Measurements from ENCODE around the gene MED4.
A peak's percentile ranks its signal among the peaks of the same experiment; 100 is the strongest.

Gene MED4, protein sequence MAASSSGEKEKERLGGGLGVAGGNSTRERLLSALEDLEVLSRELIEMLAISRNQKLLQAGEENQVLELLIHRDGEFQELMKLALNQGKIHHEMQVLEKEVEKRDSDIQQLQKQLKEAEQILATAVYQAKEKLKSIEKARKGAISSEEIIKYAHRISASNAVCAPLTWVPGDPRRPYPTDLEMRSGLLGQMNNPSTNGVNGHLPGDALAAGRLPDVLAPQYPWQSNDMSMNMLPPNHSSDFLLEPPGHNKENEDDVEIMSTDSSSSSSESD

DNA sequence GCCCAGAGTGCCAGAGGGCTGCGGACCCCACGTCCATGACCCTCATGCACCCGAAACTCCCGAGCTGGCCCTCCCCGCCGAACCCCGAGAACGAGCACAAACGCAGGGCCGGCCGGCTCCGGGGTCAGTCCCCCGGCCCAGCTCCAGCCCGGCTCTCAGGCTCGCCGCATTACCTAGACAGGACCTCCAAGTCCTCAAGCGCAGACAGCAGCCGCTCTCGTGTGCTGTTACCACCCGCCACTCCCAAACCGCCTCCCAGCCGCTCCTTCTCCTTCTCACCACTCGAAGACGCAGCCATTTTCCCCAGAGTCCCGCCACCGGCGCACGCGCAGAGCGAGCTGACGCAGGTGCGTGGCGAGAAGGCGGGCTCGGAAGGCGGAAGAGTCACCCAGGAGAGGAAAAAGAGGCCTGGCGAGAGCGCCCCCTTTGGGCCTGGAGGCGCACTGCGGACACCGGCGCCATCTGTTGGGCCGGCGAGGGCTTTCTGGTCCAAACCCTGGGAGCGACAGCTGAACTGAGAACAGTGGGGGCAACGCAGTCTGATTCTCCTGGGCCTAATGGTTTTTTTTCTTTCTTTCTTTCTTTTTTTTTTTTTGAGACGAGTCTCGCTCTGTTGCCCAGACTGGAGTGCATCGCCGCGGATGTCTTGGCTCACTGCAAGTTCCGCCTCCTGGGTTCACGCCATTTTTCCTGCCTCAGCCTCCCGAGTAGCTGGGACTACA, at the start of gene MED4:
Gene MED4 (minus strand): TSS at position 324 of the 722 bp plus-strand sequence. CDS start 26 bp downstream, at position 298.
- DNase-seq (ENCODE audit: extremely low read depth in 1 of 2, low read depth in 1 of 2): peak; percentile 91 to 95

DNA sequence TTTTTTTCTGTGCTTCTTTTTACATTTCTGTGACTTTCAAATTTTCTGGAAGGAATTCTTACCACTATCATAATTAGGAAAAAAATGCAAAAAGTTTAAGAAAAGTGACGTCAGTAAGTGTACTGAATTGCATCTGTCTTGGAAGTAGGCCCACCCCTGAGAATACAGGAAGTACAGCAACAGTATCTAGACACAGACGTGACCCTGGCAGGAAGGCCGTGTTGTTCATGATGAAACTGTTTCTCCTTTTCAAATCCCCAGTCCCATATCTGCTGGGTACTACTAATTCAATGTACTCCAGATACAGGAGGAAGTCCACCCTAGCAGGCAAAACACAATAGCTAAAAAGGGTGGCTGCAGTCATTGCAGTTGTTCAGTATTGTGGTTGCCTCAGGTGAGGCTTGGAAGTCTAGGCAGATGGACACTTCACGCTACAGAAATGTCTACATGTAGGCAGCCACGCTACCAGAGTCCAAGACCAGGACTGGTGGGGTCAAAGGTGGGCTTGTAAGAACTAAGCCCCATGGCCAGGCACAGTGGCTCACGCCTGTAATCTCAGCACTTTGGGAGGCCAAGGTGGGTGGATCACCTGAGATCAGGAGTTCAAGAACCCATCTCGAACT, 49.6 kb upstream of the MED4 start:
- DNase-seq (ENCODE audit: extremely low read depth in 1 of 2, low read depth in 1 of 2): no peak

DNA sequence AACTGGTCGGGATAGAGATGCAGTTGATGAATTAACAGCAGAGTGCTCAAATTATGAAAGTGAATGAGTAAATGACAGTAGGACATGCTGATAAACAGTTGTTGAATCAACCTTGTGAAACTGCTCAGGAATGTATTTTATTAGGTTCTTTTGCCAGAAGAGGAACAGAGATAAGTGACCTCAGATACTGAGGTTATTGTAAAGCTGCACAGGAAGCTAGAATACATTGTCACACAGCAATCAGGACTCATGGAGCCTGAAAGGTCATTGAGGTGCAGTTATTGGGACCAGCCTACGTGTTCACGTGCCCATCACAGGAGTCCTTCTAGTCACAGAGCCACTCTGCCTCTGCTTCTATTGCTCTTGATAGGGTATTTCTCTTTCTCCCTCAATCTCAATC, 47.5 kb upstream of the MED4 start:
- no peak for DNase-seq (ENCODE audit: extremely low read depth in 1 of 2, low read depth in 1 of 2)

DNA sequence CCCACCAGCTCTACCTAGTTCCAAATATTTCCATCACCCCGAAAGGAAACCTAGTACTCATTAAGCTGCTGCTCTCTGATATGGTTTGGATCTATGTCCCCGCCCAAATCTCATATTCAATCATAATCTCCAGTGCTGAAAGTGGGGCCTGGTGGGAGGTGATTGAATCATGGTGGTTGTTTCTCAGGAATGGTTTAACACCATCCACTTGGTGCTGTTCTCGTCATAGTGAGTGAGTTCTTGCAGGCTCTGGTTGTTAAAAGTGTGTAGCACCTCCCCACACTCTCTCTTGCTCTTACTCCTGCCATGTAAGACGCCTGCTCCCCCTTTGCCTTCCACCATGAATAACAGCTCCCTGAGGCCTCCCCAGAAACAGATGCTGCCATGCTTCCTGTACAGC, 43.4 kb upstream of the MED4 start:
- DNase-seq (ENCODE audit: extremely low read depth in 1 of 2, low read depth in 1 of 2): peak in 1 of 2 donors; percentile 26

DNA sequence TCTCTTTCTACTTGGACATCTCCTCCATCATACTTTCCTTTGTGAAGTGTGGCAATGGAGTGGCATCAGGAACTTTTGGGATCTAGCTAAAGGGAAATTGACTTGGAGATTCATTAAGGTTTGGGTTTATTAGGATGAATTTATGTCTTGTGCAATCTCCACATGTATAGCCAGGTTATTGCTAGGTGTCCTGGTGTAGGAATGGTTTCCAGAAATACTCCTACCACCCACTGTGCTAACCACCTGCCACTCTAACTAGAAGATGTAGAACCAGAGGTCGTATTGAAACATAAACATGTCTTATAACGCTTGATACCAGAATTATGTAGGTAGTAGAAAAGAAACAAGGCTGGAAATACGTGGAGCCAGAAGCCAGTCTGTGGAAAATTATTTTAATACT, 38.1 kb upstream of the MED4 start:
- DNase-seq (ENCODE audit: extremely low read depth in 1 of 2, low read depth in 1 of 2): no peak

DNA sequence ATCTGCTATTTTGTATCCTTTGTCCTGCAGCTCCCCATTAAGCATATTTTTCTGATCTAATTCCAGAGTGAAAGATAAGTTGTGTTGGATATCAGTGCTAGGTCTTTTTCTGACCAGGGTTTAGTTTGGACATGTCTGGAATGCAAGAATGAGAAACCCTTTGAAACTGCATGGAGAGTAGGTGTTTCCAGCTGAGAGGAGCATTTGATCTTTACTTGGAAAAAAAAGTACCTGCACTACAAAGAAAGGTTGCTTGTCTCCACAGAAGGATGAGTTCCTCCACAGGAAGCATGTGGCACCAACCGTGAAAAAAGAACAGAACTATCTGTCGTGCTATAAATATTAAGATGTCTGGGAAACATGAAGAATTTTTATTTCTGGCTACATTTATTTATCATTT, 36.6 kb upstream of the MED4 start:
- DNase-seq (ENCODE audit: extremely low read depth in 1 of 2, low read depth in 1 of 2): no peak

DNA sequence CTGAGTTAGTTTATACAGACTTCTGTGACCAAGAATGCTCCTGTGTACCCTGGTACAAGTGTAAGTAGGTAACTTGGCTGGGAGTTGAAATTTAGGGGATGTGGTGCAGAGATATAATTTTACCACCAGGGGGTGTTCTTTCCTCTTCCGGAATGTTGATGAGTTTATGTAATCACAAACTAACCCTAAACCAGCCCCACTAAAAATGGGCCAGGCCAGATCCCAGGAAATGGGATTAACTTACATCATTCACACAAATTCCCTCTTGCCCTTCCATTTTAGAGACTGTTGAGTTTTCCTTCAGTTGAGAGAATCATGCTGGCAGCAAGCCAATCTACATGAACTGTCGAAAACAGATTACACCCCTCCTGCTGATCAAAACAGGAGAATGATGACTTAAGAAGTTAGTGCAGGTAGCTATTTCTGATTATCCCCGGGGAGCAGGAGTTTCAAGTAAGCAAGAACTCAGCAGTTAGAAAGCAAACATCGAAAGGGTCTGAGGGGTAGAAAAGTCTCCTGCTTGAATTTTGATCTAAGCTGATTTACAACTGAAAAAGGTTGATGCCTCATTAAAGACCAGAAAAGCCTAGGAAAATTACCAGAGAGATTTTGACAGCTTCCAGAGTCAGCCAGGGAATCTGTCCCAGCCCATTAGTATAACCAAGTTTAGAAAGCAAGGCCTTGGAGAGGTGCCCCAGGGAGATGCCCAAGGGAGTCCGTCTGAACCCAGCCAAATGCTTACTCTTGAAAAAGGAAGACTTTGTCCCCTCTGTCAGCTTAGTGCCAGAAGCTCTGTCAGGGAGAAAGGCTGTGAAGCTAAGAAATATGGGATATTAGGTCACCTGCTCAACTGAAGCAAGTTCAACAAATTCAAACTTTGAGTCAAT, 32.3 kb upstream of the MED4 start:
- no peak for DNase-seq (ENCODE audit: extremely low read depth in 1 of 2, low read depth in 1 of 2)

DNA sequence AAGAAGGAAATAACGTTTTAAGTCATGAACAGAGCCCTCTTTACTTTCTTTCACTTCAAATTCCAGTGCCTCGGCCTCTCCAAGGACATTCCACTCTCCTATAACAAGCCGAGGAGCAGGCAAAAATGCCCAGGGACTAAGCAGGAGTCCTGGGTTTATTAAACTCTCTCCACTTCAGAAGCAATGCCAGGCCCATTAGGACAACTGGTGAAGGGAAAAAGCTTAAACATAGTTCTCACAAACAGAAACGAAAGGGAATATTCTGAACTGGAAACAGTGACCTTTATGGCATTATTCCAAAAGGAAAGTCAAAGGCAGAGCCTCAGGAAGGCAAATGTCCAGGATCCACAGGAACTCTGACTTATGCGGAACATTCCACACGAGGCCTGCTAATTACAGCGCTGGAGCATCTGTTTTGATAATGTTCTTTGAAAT, 30.9 kb upstream of the MED4 start:
- no peak for DNase-seq (ENCODE audit: extremely low read depth in 1 of 2, low read depth in 1 of 2)

DNA sequence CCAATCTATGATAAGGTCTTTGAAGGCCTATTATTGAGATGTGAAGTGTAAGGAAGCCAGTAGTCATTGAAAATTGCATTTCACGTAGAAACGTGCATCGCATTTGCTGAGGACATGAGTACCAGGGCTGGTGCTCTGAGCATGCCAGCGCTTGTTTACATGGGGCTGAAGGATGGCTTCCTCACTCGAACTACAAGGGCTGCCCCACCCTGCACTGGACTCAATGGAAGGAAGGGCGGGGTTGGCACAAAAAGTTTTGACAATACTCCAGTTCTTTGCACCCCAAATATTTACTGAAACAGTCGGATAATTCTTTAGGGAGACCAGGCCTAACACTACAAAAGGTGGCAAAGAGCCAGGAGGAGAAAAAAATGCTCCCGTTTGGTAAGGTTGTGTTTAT, 28.9 kb upstream of the MED4 start:
- DNase-seq (ENCODE audit: extremely low read depth in 1 of 2, low read depth in 1 of 2): no peak

DNA sequence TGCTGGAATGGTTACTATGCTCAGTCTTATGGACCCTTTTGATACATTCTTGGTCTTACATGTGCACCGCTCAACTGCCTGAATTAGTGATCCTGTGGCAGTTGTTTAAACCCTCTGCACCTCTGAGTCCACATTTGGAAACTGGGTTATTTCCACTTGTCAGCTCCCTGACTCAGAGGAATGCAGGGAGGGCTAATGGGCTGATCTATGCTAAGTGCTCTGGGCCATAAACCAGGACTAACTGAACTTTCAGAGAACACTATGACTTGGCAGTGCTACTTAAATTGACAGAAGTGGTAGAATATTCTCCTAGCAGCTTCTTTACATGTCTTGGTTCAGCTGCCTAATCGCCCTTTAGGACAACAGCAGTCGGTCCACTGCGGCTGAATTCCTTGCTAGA, 26.8 kb upstream of the MED4 start:
- DNase-seq (ENCODE audit: extremely low read depth in 1 of 2, low read depth in 1 of 2): no peak

DNA sequence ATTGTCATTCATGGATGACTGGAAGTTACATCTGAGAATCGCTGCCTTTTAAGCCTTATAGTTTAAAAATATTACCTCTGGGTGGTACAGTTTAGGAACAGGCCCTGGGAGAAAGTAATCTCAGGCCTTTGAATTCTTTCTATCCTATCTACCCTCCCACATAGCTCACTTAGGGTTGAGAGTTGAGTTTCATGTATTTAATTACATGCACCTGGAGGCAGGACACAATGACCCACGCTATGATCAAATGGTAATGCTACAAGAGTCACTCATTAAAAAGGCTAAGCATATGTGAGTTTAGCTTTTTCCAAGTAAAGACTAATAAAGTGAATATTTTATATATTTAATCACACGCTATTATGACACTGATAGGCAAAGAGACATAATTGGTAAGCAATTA, 25.3 kb upstream of the MED4 start:
- no peak for DNase-seq (ENCODE audit: extremely low read depth in 1 of 2, low read depth in 1 of 2)

DNA sequence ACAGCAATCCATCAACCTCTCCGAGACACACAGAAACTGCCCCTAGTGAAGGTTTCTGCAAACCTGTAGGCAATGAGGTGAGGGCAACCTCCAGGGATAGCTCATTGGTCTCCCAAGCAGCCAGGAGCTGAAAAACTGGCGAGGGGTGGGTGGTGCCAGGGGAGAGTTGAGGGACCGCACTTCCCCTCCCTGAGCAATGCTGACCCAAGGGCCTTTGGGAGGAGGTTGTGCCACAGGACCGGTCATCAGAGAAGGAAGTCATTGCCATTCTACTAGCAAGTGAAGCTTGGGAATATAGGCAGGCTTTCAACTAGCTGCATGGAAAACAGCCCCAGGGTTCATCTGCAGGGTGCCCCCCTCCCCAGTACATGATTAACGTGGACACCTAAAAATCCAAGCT, 23.1 kb upstream of the MED4 start:
- no peak for DNase-seq (ENCODE audit: extremely low read depth in 1 of 2, low read depth in 1 of 2)

DNA sequence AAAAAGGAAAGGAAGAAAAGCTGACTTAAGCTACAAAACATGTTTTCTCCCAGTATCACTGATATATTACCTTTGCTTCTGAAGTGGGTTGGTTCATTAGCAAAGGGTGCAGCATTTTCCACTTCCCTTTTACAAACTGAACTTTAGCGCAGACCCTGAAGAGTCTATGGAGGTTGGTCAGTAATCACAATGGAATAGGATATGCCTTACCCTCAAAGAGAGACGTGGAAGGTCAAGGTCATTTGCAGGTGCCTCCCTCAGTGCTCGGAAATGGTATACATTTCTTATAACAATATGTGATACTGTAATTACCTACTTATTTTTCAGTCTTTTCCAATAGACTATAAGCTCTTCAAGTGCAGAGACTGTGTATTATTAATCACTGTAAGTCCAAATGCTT, 21.9 kb upstream of the MED4 start:
- no peak for DNase-seq (ENCODE audit: extremely low read depth in 1 of 2, low read depth in 1 of 2)

DNA sequence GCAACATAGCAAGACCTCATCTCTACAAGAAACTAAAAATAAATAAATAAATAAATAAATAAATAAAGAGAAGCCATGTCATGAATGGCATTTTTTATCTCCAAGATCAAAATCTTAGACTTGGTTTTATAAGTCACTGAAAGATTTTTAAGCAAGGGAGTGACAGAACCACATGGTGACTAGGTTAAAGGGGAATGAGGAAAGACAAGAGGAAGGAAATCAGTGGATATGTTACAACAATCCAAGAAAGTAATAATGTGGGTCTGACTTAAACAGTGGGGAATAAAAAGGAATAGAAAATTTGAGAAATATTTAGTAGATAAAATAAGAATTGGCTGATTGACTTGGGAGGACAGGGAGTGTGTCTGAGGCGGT, 18.8 kb upstream of the MED4 start:
- no peak for DNase-seq (ENCODE audit: extremely low read depth in 1 of 2, low read depth in 1 of 2)

DNA sequence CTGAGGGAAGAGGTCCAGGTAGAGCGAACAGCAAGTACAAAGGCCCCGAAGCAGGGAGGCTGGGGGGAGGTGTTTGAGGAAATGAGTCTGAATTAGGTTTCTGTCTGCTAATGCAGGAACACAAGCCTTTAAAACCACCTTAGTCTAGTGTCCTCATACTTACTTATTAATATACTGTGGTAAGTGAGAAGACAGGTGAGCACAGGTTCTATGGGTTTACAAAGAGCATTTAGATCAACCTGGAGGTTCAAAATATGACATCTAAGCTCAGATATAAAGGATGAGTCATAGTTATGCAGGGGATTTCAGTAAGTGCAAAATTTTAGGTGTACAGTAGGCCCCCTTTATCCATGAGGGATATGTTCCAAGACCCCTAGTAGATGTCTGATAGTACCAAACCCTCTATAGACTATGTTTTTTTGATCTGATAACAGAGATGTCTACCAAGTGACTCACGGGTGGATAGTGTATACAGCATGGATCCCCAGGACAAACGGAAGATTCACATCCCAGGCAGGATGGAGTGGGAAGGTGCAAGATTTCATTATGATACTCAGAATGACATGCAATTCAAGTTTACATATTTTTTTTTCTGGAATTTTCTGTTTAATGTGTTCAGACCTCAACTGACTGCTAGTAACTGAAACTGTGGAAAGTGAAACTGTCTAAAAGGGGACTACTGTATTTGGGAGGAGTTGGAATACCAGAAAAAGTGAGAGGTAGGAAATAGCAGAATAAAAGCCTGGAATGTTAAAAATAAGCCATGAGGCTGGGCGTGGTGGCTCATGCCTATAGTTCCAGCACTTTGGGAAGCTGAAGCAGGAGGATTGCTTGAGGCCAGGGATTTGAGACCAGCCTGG, 18.2 kb upstream of the MED4 start:
- no peak for DNase-seq (ENCODE audit: extremely low read depth in 1 of 2, low read depth in 1 of 2)

DNA sequence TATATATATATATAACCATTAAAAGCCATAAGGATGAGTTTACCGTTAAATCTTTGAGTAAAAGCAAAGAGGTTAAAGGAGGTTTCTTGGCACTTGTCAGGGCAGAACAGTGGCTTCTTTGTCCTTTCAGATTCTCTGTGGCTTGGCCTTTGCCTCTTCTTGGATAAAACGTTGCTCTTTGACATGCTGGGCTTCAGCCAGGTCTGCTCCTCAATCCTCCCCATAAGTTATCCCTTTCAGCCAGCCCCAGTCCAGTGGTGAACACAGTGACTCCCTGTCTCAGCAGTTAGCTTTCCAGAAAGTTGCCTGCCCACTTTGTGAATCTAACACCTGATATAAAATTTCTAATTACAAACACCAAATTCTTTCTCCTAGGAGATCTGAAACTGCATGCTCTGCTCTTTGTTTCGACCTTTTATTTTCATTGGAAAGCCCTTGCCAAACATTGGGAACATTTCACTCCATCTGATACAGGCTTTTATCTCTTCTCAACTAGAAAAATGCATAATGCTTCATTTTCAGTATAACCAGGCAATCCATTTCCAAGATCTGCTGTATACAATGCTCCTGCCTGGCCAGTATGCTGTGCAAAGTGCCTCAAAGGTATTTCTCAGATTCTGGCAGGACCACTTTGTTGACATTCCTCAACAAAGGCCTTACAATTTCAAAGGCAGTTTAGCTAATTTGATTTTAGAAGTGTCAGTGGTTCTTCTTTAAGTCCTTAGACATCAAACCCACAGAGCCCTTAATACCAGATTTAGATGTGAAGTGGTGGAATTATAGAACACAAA, 16.2 kb upstream of the MED4 start:
- no peak for DNase-seq (ENCODE audit: extremely low read depth in 1 of 2, low read depth in 1 of 2)

DNA sequence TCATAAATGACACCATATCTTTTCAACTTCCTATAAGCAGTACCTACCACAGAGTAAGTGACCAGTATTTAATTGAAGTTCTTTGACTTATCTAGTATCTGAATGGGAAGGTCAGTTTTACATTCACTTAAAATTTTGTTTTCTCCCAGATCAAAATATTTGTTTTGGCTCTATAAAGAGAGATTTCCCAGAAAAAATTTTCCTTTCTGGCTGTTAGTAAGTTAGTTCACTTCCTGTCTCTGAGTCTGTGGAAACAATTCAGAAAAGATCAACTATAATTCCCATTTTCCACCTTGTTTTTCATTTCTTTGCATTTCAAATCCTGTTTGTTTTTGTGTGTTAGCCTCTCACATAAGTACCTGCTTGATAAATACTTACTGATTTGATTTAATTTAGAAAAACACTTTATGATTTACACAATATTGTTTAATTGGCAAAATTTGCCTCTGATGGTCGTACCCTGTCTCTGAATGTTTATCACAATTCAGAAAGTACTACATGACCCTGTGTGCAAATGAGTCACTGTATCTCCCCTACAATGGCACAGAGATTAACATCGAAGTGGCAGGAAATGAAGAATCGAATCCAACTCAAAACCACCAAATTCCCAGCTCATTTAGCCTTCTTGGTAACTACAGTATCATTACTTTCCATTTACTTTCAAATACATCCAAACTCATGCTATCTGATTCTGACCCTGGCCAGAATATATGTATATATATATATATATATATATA, 15.4 kb upstream of the MED4 start:
- DNase-seq (ENCODE audit: extremely low read depth in 1 of 2, low read depth in 1 of 2): no peak

DNA sequence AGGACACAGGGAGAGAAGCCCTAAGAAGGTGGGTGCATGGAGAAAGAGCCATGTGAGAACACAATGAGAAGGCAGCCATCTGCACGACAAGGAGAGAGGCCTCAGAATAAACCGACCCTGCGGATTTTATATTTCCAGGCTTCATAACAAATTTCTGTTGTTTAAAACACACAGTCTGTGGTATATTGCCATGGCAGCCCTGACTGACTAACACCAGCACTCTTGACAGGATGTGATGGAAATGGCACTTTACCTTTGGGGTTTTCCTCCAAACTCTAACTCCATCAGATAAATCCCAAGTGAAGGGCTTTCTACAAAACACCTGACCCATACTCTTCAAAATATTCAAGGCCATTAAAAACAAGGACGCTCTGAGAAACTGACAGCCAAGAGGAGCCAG, 13.2 kb upstream of the MED4 start:
- DNase-seq (ENCODE audit: extremely low read depth in 1 of 2, low read depth in 1 of 2): no peak

DNA sequence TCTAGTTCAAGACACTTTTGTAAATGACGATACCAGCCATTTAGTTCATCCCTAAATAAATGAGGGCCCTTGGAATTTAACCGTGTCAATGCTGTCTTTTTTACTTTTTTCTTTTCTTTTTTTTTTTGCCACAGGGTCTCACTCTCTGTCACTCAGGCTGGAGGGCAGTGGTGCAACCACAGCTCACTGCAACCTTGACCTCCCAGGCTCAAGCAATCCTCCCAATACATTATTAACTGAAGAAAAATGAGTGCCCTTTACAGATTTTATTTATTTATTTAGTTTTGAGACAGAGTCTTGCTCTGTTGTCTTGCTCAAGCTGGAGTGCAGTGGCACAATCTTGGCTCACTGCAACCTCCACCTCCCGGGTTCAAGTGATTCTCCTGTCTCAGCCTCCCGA, 2.9 kb upstream of the MED4 start:
- DNase-seq (ENCODE audit: extremely low read depth in 1 of 2, low read depth in 1 of 2): no peak
